ENCODE data around the gene PBX2.

- TF ChIP-seq CTCF (conservative IDR thresholded peaks at IDR 0.05): no peak
- TF ChIP-seq ZFX (IDR thresholded peaks at IDR 0.05): no peak
Observed at GRCh38 chr6:32190911-32191677, 1.1 kb upstream of the PBX2 start.
